ENCODE data around the gene TAT.
"Not testable (repeated sequence)": the region's sequence is repeated elsewhere in the genome, so short reads cannot be mapped to it uniquely, and the experiment has no call there.

TAT gene

GRCh38 chr16:71576971-71577370 is at the start of gene TAT:
Gene TAT, minus strand, starts transcription at chr16:71577092. Its CDS starts 677 bp downstream, at chr16:71576415.
- DNase-seq (ENCODE audit: low read depth) = no peak

- DNase-seq (ENCODE audit: low read depth) = no peak
These were observed 49.3 kb upstream of the TAT start, which contains the start of gene MARVELD3 for GRCh38 chr16:71626018-71626857. Gene MARVELD3, plus strand, starts transcription at chr16:71626184. Its CDS starts 46 bp downstream, at chr16:71626230.

- no peak for DNase-seq (ENCODE audit: low read depth)
These were observed 48.4 kb upstream of the TAT start for GRCh38 chr16:71625113-71625850.

GRCh38 chr16:71623597-71623996 is 46.7 kb upstream of the TAT start:
- no peak for DNase-seq (ENCODE audit: low read depth)

GRCh38 chr16:71622088-71622487 is 45.2 kb upstream of the TAT start:
- no peak for DNase-seq (ENCODE audit: low read depth)

- DNase-seq (ENCODE audit: low read depth) = no peak
These were observed 41.5 kb upstream of the TAT start for GRCh38 chr16:71618429-71618828.

GRCh38 chr16:71614956-71615355 is 38.1 kb upstream of the TAT start:
- not testable (repeated sequence) for DNase-seq (ENCODE audit: low read depth)

GRCh38 chr16:71610936-71611871 is 34.3 kb upstream of the TAT start:
- no peak for DNase-seq (ENCODE audit: low read depth)

- DNase-seq (ENCODE audit: low read depth) = no peak
These were observed 33.6 kb upstream of the TAT start for GRCh38 chr16:71610447-71610846.

- no peak for DNase-seq (ENCODE audit: low read depth)
These were observed 32.2 kb upstream of the TAT start for GRCh38 chr16:71609066-71609465.

- no peak for DNase-seq (ENCODE audit: low read depth)
These were observed 23.9 kb upstream of the TAT start for GRCh38 chr16:71600822-71601221.

GRCh38 chr16:71598426-71598825 is 21.5 kb upstream of the TAT start:
- DNase-seq (ENCODE audit: low read depth) = not testable (repeated sequence)

GRCh38 chr16:71595340-71595826 is 18.5 kb upstream of the TAT start:
- DNase-seq (ENCODE audit: low read depth) = not testable (repeated sequence)

GRCh38 chr16:71594000-71594646 is 17.2 kb upstream of the TAT start:
- DNase-seq (ENCODE audit: low read depth) = no peak

- no peak for DNase-seq (ENCODE audit: low read depth)
These were observed 16.4 kb upstream of the TAT start for GRCh38 chr16:71593048-71593999.

GRCh38 chr16:71591917-71592316 is 15.0 kb upstream of the TAT start:
- DNase-seq (ENCODE audit: low read depth) = no peak

- DNase-seq (ENCODE audit: low read depth) = no peak
These were observed 13.7 kb upstream of the TAT start for GRCh38 chr16:71590584-71590983.

GRCh38 chr16:71590071-71590470 is 13.2 kb upstream of the TAT start:
- not testable (repeated sequence) for DNase-seq (ENCODE audit: low read depth)

- not testable (repeated sequence) for DNase-seq (ENCODE audit: low read depth)
These were observed 12.4 kb upstream of the TAT start for GRCh38 chr16:71589334-71589733.

- no peak for DNase-seq (ENCODE audit: low read depth)
These were observed 8.4 kb upstream of the TAT start for GRCh38 chr16:71585318-71585703.
